ENCODE data around the gene CEBPG. TPM values are rescaled to one million over a fixed set of nuclear protein-coding genes. Genes with fewer than 3 reads are reported as not detected.

The CEBPG gene
- total and polyA plus RNA-seq, 4 donors: 21.5 to 29.7 (median 24.7) TPM

- peak overlapping the region; percentile 60 to 83 for H3K27ac ChIP-seq (ENCODE audit: low read depth in 1 of 2, low read length in 1 of 2)
- no peak for DNase-seq
- H3K4me1 ChIP-seq (ENCODE audit: control insufficient read depth in 5 of 5, insufficient read depth in 5 of 5, low read length in 5 of 5): peaks cover 0 to 19% (median 11%) of the 10 kb centered on the region in 5 donors
- ATAC-seq (ENCODE audit: insufficient read depth, low FRiP score): no peak
- H3K9me3 ChIP-seq (ENCODE audit: control insufficient read depth in 4 of 4, insufficient read depth in 3 of 4, low read length in 3 of 4): no peaks in the 10 kb centered on the region
- TF ChIP-seq CTCF (IDR thresholded peaks at IDR 0.05; ENCODE audit: control extremely low read depth, extremely low read depth): no peak
- WGBS, 2 donors: 58 to 81% methylated on average over 7 of the region's 7 CpGs
- H3K4me3 ChIP-seq: no peak overlapping the region
- H3K36me3 ChIP-seq (ENCODE audit: control insufficient read depth in 4 of 4, insufficient read depth in 4 of 4, low read length in 4 of 4): peaks cover 3 to 11% (median 6%) of the 10 kb centered on the region in 4 donors
- H3K27me3 ChIP-seq (ENCODE audit: control insufficient read depth in 3 of 3, insufficient read depth in 3 of 3, low read length in 2 of 3): no peaks in the 10 kb centered on the region
- no peak overlapping the region for H3K9ac ChIP-seq (ENCODE audit: insufficient read depth in 1 of 2, low read length in 2 of 2)
Observed at GRCh38 chr19:33376941-33377557, 3.5 kb downstream of the CEBPG start.

GRCh38 chr19:33377586-33378475 lies 4.3 kb downstream of the CEBPG start:
- H3K36me3 ChIP-seq (ENCODE audit: control insufficient read depth in 4 of 4, insufficient read depth in 4 of 4, low read length in 4 of 4): peaks cover 3 to 11% (median 7%) of the 10 kb centered on the region in 4 donors
- no peak for ATAC-seq (ENCODE audit: insufficient read depth, low FRiP score)
- H3K4me1 ChIP-seq (ENCODE audit: control insufficient read depth in 5 of 5, insufficient read depth in 5 of 5, low read length in 5 of 5): peaks cover 0 to 19% (median 11%) of the 10 kb centered on the region in 5 donors
- DNase-seq: no peak
- no peak overlapping the region for H3K27ac ChIP-seq (ENCODE audit: low read depth in 1 of 2, low read length in 1 of 2)
- H3K4me3 ChIP-seq: no peak overlapping the region
- H3K9me3 ChIP-seq (ENCODE audit: control insufficient read depth in 4 of 4, insufficient read depth in 3 of 4, low read length in 3 of 4): no peaks in the 10 kb centered on the region
- H3K9ac ChIP-seq (ENCODE audit: insufficient read depth in 1 of 2, low read length in 2 of 2): no peak overlapping the region
- no peaks in the 10 kb centered on the region for H3K27me3 ChIP-seq (ENCODE audit: control insufficient read depth in 3 of 3, insufficient read depth in 3 of 3, low read length in 2 of 3)
- TF ChIP-seq CTCF (IDR thresholded peaks at IDR 0.05; ENCODE audit: control extremely low read depth, extremely low read depth): no peak
- 87 to 89% methylated on average over 12 of the region's 12 CpGs for WGBS, 2 donors

DNA sequence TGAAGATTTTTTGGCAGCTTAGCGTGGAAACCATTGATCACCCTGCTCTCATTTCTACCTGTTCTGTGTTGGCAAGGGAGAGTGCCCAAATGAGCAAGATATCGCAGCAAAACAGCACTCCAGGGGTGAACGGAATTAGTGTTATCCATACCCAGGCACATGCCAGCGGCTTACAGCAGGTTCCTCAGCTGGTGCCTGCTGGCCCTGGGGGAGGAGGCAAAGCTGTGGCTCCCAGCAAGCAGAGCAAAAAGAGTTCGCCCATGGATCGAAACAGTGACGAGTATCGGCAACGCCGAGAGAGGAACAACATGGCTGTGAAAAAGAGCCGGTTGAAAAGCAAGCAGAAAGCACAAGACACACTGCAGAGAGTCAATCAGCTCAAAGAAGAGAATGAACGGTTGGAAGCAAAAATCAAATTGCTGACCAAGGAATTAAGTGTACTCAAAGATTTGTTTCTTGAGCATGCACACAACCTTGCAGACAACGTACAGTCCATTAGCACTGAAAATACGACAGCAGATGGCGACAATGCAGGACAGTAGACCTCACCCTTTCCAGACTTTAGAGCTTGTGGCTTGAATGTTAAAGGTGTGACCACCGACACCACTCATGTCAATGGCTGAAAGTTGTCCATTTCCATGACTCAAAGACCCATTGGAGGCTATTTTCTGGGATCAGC lies 5.8 kb downstream of the CEBPG start:
- WGBS, 2 donors: 94 to 96% methylated on average over 16 of the region's 16 CpGs
- Histone ChIP-seq H3K36me3 (ENCODE audit: control insufficient read depth in 4 of 4, insufficient read depth in 4 of 4, low read length in 4 of 4) (peaks cover 3 to 15% (median 7%) of the 10 kb centered on the region in 4 donors), H3K27me3 (ENCODE audit: control insufficient read depth in 3 of 3, insufficient read depth in 3 of 3, low read length in 2 of 3) (no peaks in the 10 kb centered on the region), H3K27ac (ENCODE audit: low read depth in 1 of 2, low read length in 1 of 2) (no peak overlapping the region), H3K4me3 (no peak overlapping the region), H3K4me1 (ENCODE audit: control insufficient read depth in 5 of 5, insufficient read depth in 5 of 5, low read length in 5 of 5) (peaks cover 0 to 17% (median 11%) of the 10 kb centered on the region in 5 donors), H3K9me3 (ENCODE audit: control insufficient read depth in 4 of 4, insufficient read depth in 3 of 4, low read length in 3 of 4) (no peaks in the 10 kb centered on the region), H3K9ac (ENCODE audit: insufficient read depth in 1 of 2, low read length in 2 of 2) (no peak overlapping the region)
- no peak for ATAC-seq (ENCODE audit: insufficient read depth, low FRiP score)
- TF ChIP-seq CTCF (IDR thresholded peaks at IDR 0.05; ENCODE audit: control extremely low read depth, extremely low read depth): no peak
- DNase-seq: no peak
